Endothelial cell of umbilical vein (primary cell): ENCODE results near the gene COL9A3. TPM values are rescaled to one million over a fixed set of nuclear protein-coding genes. Genes with fewer than 3 reads are reported as not detected.

ENCODE experiments used
- BruUV-seq: library from RNA; stranded (reverse); fragments of 400-500 nt; replicated peaks from 2 replicates; lab custom pipeline; 2021; lab: Mats Ljungman, UMichigan
- CTCF ChIA-PET: fragments of 300-600, 350-600 bp; sonication (Branson Sonifier 250); formaldehyde crosslinking; loops from one replicate; lab custom pipeline; 2021; ENCODE audit warnings: antibody characterized with exemption, inconsistent platforms; lab: Charles Lee
- POLR2A ChIA-PET: fragments of 300-600, 350-600 bp; sonication (Branson Sonifier 250); formaldehyde crosslinking; loops from one replicate; lab custom pipeline; 2021; ENCODE audit warnings: antibody characterized with exemption, inconsistent platforms; lab: Charles Lee
- DNase-seq: peaks from one replicate; pipeline ENCODE4 v3.0.0-alpha.2; 2011; ENCODE audit warnings: low read depth, low spot score
- FAIRE-seq: peaks from 2 replicates; lab custom pipeline; 2011; peaks lifted over from hg19 to GRCh38; lab: Jason Lieb, UNC
- H2AFZ ChIP-seq: 2 replicates; pipeline ENCODE4 v1.6.0; 2012; ENCODE audit warnings: low read depth, low read length, control low read depth, inconsistent platforms
- H3K27ac ChIP-seq: 2 replicates; pipeline ENCODE4 v1.5.1; 2011; ENCODE audit warnings: low read depth, mild to moderate bottlenecking, control low read depth, low read length, moderate library complexity; ENCODE audit not compliant: insufficient read depth
- H3K27me3 ChIP-seq, 2 experiments: 2 replicates each; pipeline versions ENCODE4 v1.6.0 to v1.6.1; 2011; ENCODE audit warnings: low read length in 2 of 2, mixed read lengths in 1 of 2; ENCODE audit not compliant: control insufficient read depth in 2 of 2, insufficient read depth in 2 of 2
- H3K36me3 ChIP-seq, 2 experiments: 2 replicates in 1 of 2; 3 replicates in 1 of 2; pipeline ENCODE4 v1.5.1; 2011; ENCODE audit warnings: low read length in 2 of 2, mild to moderate bottlenecking in 1 of 2, moderate library complexity in 1 of 2; ENCODE audit not compliant: control insufficient read depth in 2 of 2, insufficient read depth in 2 of 2; ENCODE audit errors: extremely low read depth in 1 of 2
- H3K4me1 ChIP-seq: 3 replicates; pipeline ENCODE4 v1.5.1; 2011; ENCODE audit warnings: mild to moderate bottlenecking, low read length; ENCODE audit not compliant: control insufficient read depth, insufficient read depth; ENCODE audit errors: extremely low read depth
- H3K4me2 ChIP-seq: 2 replicates; pipeline ENCODE4 v1.6.1; 2011; ENCODE audit warnings: low read length, control low read depth, mixed read lengths; ENCODE audit not compliant: insufficient read depth
- H3K4me3 ChIP-seq, 3 experiments: fragments of 200-600 bp in 1 of 3; sonication (generic), shearing (Covaris generic) in 1 of 3; replicated peaks in 1 of 3; 2 replicates each; pipeline ENCODE4 v1.5.1; 2011 to 2016; ENCODE audit warnings: control low read depth in 3 of 3, low read length in 3 of 3, mild to moderate bottlenecking in 2 of 3, inconsistent platforms in 1 of 3, low read depth in 1 of 3, moderate library complexity in 1 of 3; ENCODE audit not compliant: insufficient read depth in 1 of 3
- H3K79me2 ChIP-seq: 2 replicates; pipeline ENCODE4 v1.6.0; 2012; ENCODE audit warnings: low read length, inconsistent platforms; ENCODE audit not compliant: control insufficient read depth, insufficient read depth
- H3K9ac ChIP-seq: replicated peaks from 2 replicates; pipeline ENCODE3; 2011; ENCODE audit warnings: low read length, control low read depth; ENCODE audit not compliant: insufficient read depth; ENCODE audit errors: extremely low read depth
- H3K9me1 ChIP-seq: replicated peaks from 3 replicates; pipeline ENCODE4 v1.6.0; 2011; ENCODE audit warnings: mild to moderate bottlenecking, low read length; ENCODE audit not compliant: control insufficient read depth, insufficient read depth; ENCODE audit errors: extremely low read depth
- H3K9me3 ChIP-seq: replicated peaks from 2 replicates; pipeline ENCODE4 v1.5.1; 2012; ENCODE audit warnings: low read length, inconsistent platforms; ENCODE audit not compliant: control insufficient read depth, insufficient read depth
- H4K20me1 ChIP-seq: replicated peaks from 2 replicates; pipeline ENCODE3; 2011; ENCODE audit warnings: mild to moderate bottlenecking, low read length; ENCODE audit not compliant: control insufficient read depth, insufficient read depth; ENCODE audit errors: extremely low read depth
- EZH2 ChIP-seq: IDR thresholded peaks from 2 replicates; pipeline ENCODE4 v1.6.1; 2012; ENCODE audit warnings: borderline replicate concordance, low read depth, mild to moderate bottlenecking, moderate library complexity, low read length, inconsistent platforms; ENCODE audit not compliant: severe bottlenecking
- FOS ChIP-seq: IDR thresholded peaks from 2 replicates; pipeline ENCODE4 v1.6.1; 2011; ENCODE audit warnings: mild to moderate bottlenecking, low read length, moderate library complexity, borderline replicate concordance; ENCODE audit not compliant: insufficient read depth
- GATA2 ChIP-seq: IDR thresholded peaks from 2 replicates; pipeline ENCODE4 v1.7.0; 2011; ENCODE audit warnings: low read depth, mild to moderate bottlenecking, moderate library complexity, mixed read lengths, low read length; ENCODE audit not compliant: insufficient read length, insufficient read depth
- JUN ChIP-seq: IDR thresholded peaks from 2 replicates; pipeline ENCODE4 v1.6.1; 2011; ENCODE audit warnings: borderline replicate concordance, low read depth; ENCODE audit not compliant: insufficient read length, insufficient read depth
- MAX ChIP-seq: IDR thresholded peaks from 2 replicates; pipeline ENCODE4 v1.6.1; 2011; ENCODE audit not compliant: insufficient read depth, insufficient read length
- MYC ChIP-seq: IDR thresholded peaks from one replicate; pipeline ENCODE4 v1.6.1; 2011; ENCODE audit warnings: mild to moderate bottlenecking, low read depth, low read length
- POLR2A ChIP-seq: IDR thresholded peaks from 2 replicates; pipeline ENCODE4 v1.6.1; 2012; ENCODE audit warnings: low read depth, mild to moderate bottlenecking, control low read depth, low read length
- POLR2AphosphoS5 ChIP-seq: IDR thresholded peaks from 2 replicates; pipeline ENCODE4 v1.6.1; 2012; ENCODE audit warnings: low read depth, mild to moderate bottlenecking, control low read depth, low read length, moderate library complexity; ENCODE audit not compliant: insufficient read depth
- dilution Hi-C: fragments of 300-500 bp; cut with MboI; formaldehyde crosslinking; loops from one replicate; pipeline ENCODE4 v1.15.0; 2019; ENCODE audit warnings: low sequenced_read_pairs; ENCODE audit not compliant: extremely low pct_ligation_motif_present
- intact Hi-C: fragments of 100-400 bp; cut with micrococcal nuclease; formaldehyde crosslinking; loops from one replicate; pipeline ENCODE4 v1.10.0; 2022
- polyA plus RNA-seq, 4 experiments: library from polyadenylated mRNA; depleted of rRNA in 3 of 4; stranded (reverse) in 3 of 4; unstranded in 1 of 4; fragments of >200 nt; gene quantifications; 2 replicates each; pipeline versions ENCODE4 v1.2.1 to v1.2.3, GENCODE V29; 2011 to 2012; ENCODE audit warnings: missing spikeins in 1 of 4
- total RNA-seq: library from RNA; stranded (reverse); gene quantifications from 2 replicates; pipeline ENCODE4 v1.2.3, GENCODE V29; 2021
- TF ChIP-seq, protein P1 (sequence below), 2 donors: IDR thresholded peaks; 1 replicate in 1 of 2; 2 replicates in 1 of 2; pipeline ENCODE4 v1.5.1; 2011; ENCODE audit warnings: low read length in 2 of 2, mild to moderate bottlenecking in 2 of 2, moderate library complexity in 2 of 2, control low read depth in 1 of 2, inconsistent platforms in 1 of 2, low read depth in 1 of 2; ENCODE audit not compliant: insufficient read depth in 1 of 2; ENCODE audit errors: extremely low read depth in 1 of 2

COL9A3 gene
- total and polyA plus RNA-seq, 2 donors (not counting 3 experiments of a cell fraction or from before 2014, with no cell fraction given) = 0.46 to 0.60 TPM

- H3K9ac ChIP-seq = no peak overlapping the region
- TF ChIP-seq FOS = no peak
- TF ChIP-seq EZH2 = no peak
- no peak for TF ChIP-seq MYC
- TF ChIP-seq GATA2 = no peak
- no peak for TF ChIP-seq MAX
- TF ChIP-seq POLR2A = no peak
- TF ChIP-seq, protein P1, sequence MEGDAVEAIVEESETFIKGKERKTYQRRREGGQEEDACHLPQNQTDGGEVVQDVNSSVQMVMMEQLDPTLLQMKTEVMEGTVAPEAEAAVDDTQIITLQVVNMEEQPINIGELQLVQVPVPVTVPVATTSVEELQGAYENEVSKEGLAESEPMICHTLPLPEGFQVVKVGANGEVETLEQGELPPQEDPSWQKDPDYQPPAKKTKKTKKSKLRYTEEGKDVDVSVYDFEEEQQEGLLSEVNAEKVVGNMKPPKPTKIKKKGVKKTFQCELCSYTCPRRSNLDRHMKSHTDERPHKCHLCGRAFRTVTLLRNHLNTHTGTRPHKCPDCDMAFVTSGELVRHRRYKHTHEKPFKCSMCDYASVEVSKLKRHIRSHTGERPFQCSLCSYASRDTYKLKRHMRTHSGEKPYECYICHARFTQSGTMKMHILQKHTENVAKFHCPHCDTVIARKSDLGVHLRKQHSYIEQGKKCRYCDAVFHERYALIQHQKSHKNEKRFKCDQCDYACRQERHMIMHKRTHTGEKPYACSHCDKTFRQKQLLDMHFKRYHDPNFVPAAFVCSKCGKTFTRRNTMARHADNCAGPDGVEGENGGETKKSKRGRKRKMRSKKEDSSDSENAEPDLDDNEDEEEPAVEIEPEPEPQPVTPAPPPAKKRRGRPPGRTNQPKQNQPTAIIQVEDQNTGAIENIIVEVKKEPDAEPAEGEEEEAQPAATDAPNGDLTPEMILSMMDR (IDR thresholded peaks at IDR 0.05; ENCODE audit: extremely low read depth in 1 of 2, insufficient read depth in 1 of 2, low read depth in 1 of 2, low read length in 2 of 2) = no peak
- TF ChIP-seq JUN = no peak
- no peak for TF ChIP-seq POLR2AphosphoS5
- no peak overlapping the region for H3K4me3 ChIP-seq
- H3K9me1 ChIP-seq = no peaks in the 10 kb centered on the region
- no peaks in the 10 kb centered on the region for H3K9me3 ChIP-seq
- dilution Hi-C loops = no loop called here
- H3K36me3 ChIP-seq = peaks cover 11 to 12% of the 10 kb centered on the region in 2 experiments
- no peak overlapping the region for H2AFZ ChIP-seq
- H3K4me1 ChIP-seq = peaks cover 11% of the 10 kb centered on the region
- intact Hi-C loops = loop anchor here (10.0 kb wide), 1 partner anchor 494 kb away; the partner anchor contains the start of gene ADRM1
- no TSS peak for BruUV-seq
- H4K20me1 ChIP-seq = no peaks in the 10 kb centered on the region
- H3K27ac ChIP-seq = no peak overlapping the region
- POLR2A ChIA-PET = interaction anchor here (0.6 kb wide), 1 partner anchor 434 kb away, joined by 3 read pairs; no protein-coding TSS in a partner anchor
- CTCF ChIA-PET = no interaction called here
- DNase-seq = no peak
- no peak for FAIRE-seq
- H3K79me2 ChIP-seq = peaks cover 14% of the 10 kb centered on the region
- no peaks in the 10 kb centered on the region for H3K27me3 ChIP-seq
- no peak overlapping the region for H3K4me2 ChIP-seq
Observed at GRCh38 chr20:62799036-62799435, 17.8 kb upstream of the COL9A3 start.
